Measurements from ENCODE around the gene CCSER1. TPM values are rescaled to one million over a fixed set of nuclear protein-coding genes. Genes with fewer than 3 reads are reported as not detected.

The CCSER1 gene
- total RNA-seq, 2 experiments from 2014 or later: not detected

DNA sequence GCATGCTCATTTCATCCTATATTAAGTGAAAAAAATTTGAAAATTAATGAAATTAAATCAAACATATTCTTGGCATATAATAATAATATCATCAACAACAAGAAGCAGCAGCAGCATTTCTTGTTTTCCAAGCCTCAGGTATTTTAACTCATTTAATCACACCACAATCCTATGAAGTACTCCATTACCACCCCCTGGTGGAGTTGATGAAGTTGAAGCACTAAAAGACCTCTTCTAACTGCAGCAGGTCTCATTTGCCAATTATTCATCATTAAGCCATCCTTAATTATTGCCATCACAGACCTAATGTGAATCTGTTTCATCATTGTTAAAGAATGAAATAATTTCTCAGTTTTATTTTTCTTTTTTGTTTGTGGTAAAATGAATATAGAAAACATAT is 1375.2 kb downstream of the CCSER1 start:
- Histone ChIP-seq H4K20me1 (ENCODE audit: insufficient read depth, low read length) (no peaks in the 10 kb centered on the region), H3K9me3 (ENCODE audit: low read length) (no peaks in the 10 kb centered on the region), H3K79me2 (ENCODE audit: insufficient read depth, low read depth, low read length) (no peaks in the 10 kb centered on the region), H2AFZ (ENCODE audit: low read length) (no peak overlapping the region), H3K36me3 (ENCODE audit: insufficient read depth, low read length) (no peaks in the 10 kb centered on the region), H3K4me3 (ENCODE audit: low read depth, low read length, poor library complexity, severe bottlenecking) (no peak overlapping the region), H3K4me2 (ENCODE audit: low read length) (no peak overlapping the region), H3K9me2 (ENCODE audit: insufficient read depth, low read length) (no peaks in the 10 kb centered on the region), H3K27ac (ENCODE audit: low read depth, low read length, poor library complexity, severe bottlenecking) (no peak overlapping the region), H3K4me1 (ENCODE audit: insufficient read depth, low read length, poor library complexity, severe bottlenecking) (no peaks in the 10 kb centered on the region)
- CTCF ChIA-PET (ENCODE audit: unreplicated experiment): no interaction called here
- no TSS peak for BruUV-seq (replicated peaks)
- POLR2A ChIA-PET: no interaction called here
- TF ChIP-seq EZH2phosphoT487 (IDR thresholded peaks at IDR 0.05; ENCODE audit: borderline replicate concordance, low read depth, low read length): no peak
- TF ChIP-seq, protein P1, sequence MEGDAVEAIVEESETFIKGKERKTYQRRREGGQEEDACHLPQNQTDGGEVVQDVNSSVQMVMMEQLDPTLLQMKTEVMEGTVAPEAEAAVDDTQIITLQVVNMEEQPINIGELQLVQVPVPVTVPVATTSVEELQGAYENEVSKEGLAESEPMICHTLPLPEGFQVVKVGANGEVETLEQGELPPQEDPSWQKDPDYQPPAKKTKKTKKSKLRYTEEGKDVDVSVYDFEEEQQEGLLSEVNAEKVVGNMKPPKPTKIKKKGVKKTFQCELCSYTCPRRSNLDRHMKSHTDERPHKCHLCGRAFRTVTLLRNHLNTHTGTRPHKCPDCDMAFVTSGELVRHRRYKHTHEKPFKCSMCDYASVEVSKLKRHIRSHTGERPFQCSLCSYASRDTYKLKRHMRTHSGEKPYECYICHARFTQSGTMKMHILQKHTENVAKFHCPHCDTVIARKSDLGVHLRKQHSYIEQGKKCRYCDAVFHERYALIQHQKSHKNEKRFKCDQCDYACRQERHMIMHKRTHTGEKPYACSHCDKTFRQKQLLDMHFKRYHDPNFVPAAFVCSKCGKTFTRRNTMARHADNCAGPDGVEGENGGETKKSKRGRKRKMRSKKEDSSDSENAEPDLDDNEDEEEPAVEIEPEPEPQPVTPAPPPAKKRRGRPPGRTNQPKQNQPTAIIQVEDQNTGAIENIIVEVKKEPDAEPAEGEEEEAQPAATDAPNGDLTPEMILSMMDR (conservative IDR thresholded peaks at IDR 0.05; ENCODE audit: low read length): 0 out of 2 replicates have a peak, but pooled peaks have one; percentile 21
- no peak for DNase-seq (ENCODE audit: low spot score)
- intact Hi-C loops (cut with micrococcal nuclease; ENCODE audit: unreplicated experiment): no loop called here

DNA sequence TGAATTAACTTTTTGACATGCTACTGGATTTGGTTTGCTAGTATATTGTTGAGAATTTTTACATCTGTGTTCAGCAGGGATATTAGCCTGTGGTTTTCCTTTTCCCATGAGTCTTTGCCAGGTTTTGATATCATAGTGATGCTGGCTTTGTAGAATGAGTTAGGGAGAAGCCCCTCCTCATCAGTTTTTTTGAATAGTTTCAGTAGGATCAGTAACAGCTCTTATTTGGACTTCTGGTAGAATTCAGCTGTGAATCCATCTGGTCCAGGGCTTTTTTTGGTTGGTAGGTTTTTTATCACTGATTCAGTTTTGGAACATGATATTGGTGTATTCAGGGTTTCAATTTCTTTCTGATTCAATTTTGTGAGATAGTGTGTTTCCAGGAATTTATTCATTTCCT is 1386.1 kb downstream of the CCSER1 start:
- intact Hi-C loops (cut with micrococcal nuclease; ENCODE audit: unreplicated experiment): no loop called here
- DNase-seq (ENCODE audit: low spot score): no peak
- Histone ChIP-seq H3K4me3 (ENCODE audit: low read depth, low read length, poor library complexity, severe bottlenecking) (no peak overlapping the region), H3K4me1 (ENCODE audit: insufficient read depth, low read length, poor library complexity, severe bottlenecking) (no peaks in the 10 kb centered on the region), H2AFZ (ENCODE audit: low read length) (no peak overlapping the region), H3K4me2 (ENCODE audit: low read length) (no peak overlapping the region), H3K9me3 (ENCODE audit: low read length) (peaks cover 7% of the 10 kb centered on the region), H4K20me1 (ENCODE audit: insufficient read depth, low read length) (no peaks in the 10 kb centered on the region), H3K79me2 (ENCODE audit: insufficient read depth, low read depth, low read length) (no peaks in the 10 kb centered on the region), H3K9me2 (ENCODE audit: insufficient read depth, low read length) (no peaks in the 10 kb centered on the region), H3K27ac (ENCODE audit: low read depth, low read length, poor library complexity, severe bottlenecking) (no peak overlapping the region), H3K36me3 (ENCODE audit: insufficient read depth, low read length) (no peaks in the 10 kb centered on the region)
- ChIA-PET CTCF (ENCODE audit: unreplicated experiment) (no interaction called here), POLR2A (interaction anchor here (0.7 kb wide), 1 partner anchor 10 kb away, joined by 3 read pairs; no protein-coding TSS in a partner anchor)
- BruUV-seq (replicated peaks): no TSS peak
- TF ChIP-seq, protein P1 (conservative IDR thresholded peaks at IDR 0.05; ENCODE audit: low read length): no peak
- no peak for TF ChIP-seq EZH2phosphoT487 (IDR thresholded peaks at IDR 0.05; ENCODE audit: borderline replicate concordance, low read depth, low read length)

- no peaks in the 10 kb centered on the region for H3K36me3 ChIP-seq (ENCODE audit: insufficient read depth, low read length)
- no peak overlapping the region for H3K4me2 ChIP-seq (ENCODE audit: low read length)
- no peaks in the 10 kb centered on the region for H3K4me1 ChIP-seq (ENCODE audit: insufficient read depth, low read length, poor library complexity, severe bottlenecking)
- no peaks in the 10 kb centered on the region for H3K9me2 ChIP-seq (ENCODE audit: insufficient read depth, low read length)
- H3K79me2 ChIP-seq (ENCODE audit: insufficient read depth, low read depth, low read length): no peaks in the 10 kb centered on the region
- no peak overlapping the region for H3K27ac ChIP-seq (ENCODE audit: low read depth, low read length, poor library complexity, severe bottlenecking)
- intact Hi-C loops (cut with micrococcal nuclease; ENCODE audit: unreplicated experiment): no loop called here
- H3K9me3 ChIP-seq (ENCODE audit: low read length): no peaks in the 10 kb centered on the region
- no TSS peak for BruUV-seq (replicated peaks)
- H2AFZ ChIP-seq (ENCODE audit: low read length): no peak overlapping the region
- DNase-seq (ENCODE audit: low spot score): no peak
- H4K20me1 ChIP-seq (ENCODE audit: insufficient read depth, low read length): no peaks in the 10 kb centered on the region
- H3K4me3 ChIP-seq (ENCODE audit: low read depth, low read length, poor library complexity, severe bottlenecking): no peak overlapping the region
- TF ChIP-seq, protein P1 (conservative IDR thresholded peaks at IDR 0.05; ENCODE audit: low read length): no peak
- TF ChIP-seq EZH2phosphoT487 (IDR thresholded peaks at IDR 0.05; ENCODE audit: borderline replicate concordance, low read depth, low read length): no peak
- ChIA-PET POLR2A (no interaction called here), CTCF (ENCODE audit: unreplicated experiment) (no interaction called here)
Measured at GRCh38 chr4:91519155-91519554, 1392.0 kb downstream of the CCSER1 start.
